ENCODE measurements around the gene BCL2L13.

GRCh38 chr22:17675584-17675983 is 37.0 kb downstream of the BCL2L13 start:
- TF ChIP-seq POLR2A (IDR thresholded peaks at IDR 0.05) (no peak), CTCF (IDR thresholded peaks at IDR 0.05) (no peak)
